Measurements from ENCODE around the gene EPS15.
"Not testable (repeated sequence)": the region's sequence is repeated elsewhere in the genome, so short reads cannot be mapped to it uniquely, and the experiment has no call there.

DNA sequence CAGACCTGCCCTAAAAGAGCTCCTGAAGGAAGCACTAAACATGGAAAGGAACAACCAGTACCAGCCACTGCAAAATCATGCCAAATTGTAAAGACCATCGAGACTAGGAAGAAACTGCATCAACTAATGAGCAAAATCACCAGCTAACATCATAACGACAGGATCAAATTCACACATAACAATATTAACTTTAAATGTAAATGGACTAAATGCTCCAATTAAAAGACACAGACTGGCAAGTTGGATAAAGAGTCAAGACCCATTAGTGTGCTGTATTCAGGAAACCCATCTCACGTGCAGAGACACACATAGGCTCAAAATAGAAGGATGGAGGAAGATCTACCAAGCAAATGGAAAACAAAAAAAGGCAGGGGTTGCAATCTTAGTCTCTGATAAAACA is 131.8 kb downstream of the EPS15 start:
- not testable (repeated sequence) for TF ChIP-seq POLR2A (IDR thresholded peaks at IDR 0.05; ENCODE audit: low read length); GATA1 (IDR thresholded peaks at IDR 0.05; ENCODE audit: low read depth, low read length)
